SH-SY5Y (cell line): ENCODE results near the gene ZYX.

Experiments used
- GATA2 ChIP-seq: IDR thresholded peaks from 2 replicates; pipeline ENCODE4 v1.6.1; 2011; ENCODE audit warnings: mild to moderate bottlenecking, low read depth, low read length
- GATA3 ChIP-seq: IDR thresholded peaks from 2 replicates; pipeline ENCODE4 v1.6.1; 2011; ENCODE audit warnings: low read depth, mild to moderate bottlenecking, low read length, moderate library complexity

DNA sequence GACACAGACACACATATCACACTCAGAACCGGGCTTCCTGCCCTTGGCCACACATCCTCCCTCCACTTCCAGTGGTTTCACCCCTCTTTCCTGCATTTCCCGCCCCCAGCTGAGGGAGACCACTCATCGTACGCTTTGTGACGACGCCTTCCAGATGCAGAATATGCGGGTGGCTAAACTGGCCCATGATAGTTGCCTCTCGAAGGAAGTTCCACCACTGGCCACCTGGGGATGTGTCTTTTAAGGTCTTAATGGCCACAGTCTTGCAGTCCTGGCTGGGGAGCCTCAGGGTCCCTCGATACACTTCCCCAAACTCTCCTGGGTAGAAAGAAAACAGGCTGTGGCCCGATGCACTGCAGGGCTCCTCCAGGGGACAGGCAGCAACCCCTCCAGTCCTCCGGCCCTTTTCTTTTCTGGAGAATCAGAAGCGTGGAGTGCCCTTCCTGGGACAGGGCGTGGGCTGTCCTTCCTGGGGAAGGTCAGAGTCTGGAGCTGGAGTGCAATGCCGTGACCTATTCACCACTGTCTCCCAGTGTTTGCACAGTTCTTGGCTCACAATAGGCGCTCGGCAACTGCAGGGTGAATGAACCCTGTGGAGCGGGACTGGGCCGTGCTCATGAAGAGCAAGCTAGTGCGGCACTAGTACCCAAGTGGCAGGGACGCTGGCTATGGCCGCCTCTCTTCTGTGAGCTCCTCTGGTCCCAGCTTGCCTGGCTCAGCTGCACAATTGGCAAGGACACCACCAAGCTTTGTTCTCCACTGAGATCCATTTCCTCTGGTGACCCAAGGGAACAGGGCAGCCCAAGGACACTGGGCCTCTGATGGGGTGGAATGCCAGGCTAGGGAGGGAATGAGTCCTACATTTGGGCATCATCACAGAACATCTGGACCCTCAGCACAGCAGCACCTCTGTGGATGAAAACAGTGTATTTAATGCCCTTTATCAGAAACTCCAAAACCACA lies 14.3 kb downstream of the ZYX start:
- no peak for TF ChIP-seq GATA3
- no peak for TF ChIP-seq GATA2
